NOMO-1 treated with DMSO at 0.1 percent for 48 hours (cell line): ENCODE results near the gene COBL.

Source experiments
- DNase-seq: peaks from one replicate; lab custom pipeline; 2025; ENCODE audit not compliant: unreplicated experiment; lab: John Stamatoyannopoulos, UW

COBL gene

DNA sequence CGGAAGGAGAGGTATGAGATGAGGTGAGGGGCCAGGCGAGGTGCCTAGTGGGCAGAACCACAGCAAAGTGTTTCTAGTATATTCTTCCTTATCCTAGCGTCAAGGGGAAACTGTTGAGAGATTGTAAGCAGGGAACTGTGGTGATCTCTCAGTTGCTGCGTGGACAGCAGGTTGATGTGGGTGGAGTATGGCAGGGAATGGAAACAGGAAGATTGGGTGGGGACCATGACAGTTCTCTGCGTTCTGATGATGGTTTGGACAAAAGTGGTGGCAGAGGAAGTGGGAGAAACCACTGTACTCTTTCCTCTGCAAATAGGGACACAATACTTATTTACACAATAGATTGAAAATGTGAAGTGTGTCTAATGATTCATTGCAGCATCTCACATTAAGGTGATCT is 342.4 kb downstream of the COBL start:
- DNase-seq: no peak

DNA sequence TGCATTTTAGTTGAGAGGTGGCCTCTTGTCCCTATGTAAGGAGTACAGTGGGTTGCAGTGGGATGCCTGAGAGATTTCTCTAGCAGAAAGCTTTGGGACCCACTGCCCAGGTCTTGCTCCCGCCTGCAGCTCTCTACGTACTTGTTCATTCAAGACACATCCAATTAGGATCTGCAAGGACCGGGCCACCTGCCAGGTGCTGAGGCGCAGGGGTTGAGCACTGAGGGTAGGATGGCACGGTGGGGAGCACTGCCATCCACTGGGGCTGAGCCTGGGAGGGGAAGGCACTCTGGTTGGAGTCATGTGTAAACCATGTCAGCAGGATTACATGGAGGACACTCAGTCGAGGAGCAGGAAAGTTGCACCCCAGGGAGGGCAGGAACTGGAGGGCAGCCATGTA is 342.8 kb downstream of the COBL start:
- no peak for DNase-seq

DNA sequence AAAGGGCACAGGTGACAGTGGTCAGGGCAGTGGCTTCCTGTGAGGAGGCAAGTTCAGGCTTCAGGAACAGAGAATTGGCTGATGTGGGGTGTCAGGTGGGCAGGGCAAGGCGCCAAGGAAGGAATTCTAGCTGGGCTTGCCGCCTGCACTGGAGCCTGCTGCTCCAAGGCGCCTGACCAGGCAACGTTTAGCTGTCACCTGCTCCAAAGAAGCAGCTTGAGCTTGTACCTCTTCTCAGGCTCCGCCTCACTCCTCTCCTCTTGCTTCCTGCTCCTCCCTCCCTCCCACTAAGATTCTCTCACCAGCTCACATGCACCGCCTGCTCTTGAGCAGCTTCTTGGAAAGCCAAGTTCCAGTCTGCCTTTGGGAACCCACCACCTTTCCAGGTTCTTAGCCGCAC is 346.5 kb downstream of the COBL start:
- no peak for DNase-seq
